NB4 (cell line): ENCODE data around the gene SIX3.

Experiments
- DNase-seq: peaks from one replicate; pipeline ENCODE4 v3.0.0; 2010; ENCODE audit warnings: low read depth
- H3K4me3 ChIP-seq: one replicate; pipeline ENCODE4 v1.5.1; 2011; ENCODE audit warnings: mild to moderate bottlenecking, low read depth, low read length, moderate library complexity
- CTCF ChIP-seq: IDR thresholded peaks from one replicate; pipeline ENCODE4 v1.5.1; 2012; ENCODE audit warnings: low read depth, low read length
- MAX ChIP-seq: IDR thresholded peaks from 2 replicates; pipeline ENCODE4 v1.6.1; 2011; ENCODE audit warnings: low read depth, low read length
- MYC ChIP-seq: IDR thresholded peaks from 2 replicates; pipeline ENCODE4 v1.6.1; 2011; ENCODE audit warnings: low read depth, low read length
- POLR2A ChIP-seq: IDR thresholded peaks from 2 replicates; pipeline ENCODE4 v1.6.1; 2011; ENCODE audit warnings: mild to moderate bottlenecking; ENCODE audit not compliant: insufficient read length; ENCODE audit errors: extremely low read depth

Gene SIX3

GRCh38 chr2:44970846-44971450 lies 29.4 kb downstream of the SIX3 start:
- TF ChIP-seq MYC (no peak), POLR2A (no peak), CTCF (no peak), MAX (no peak)
- no peak for DNase-seq

GRCh38 chr2:44972771-44973535 lies 31.5 kb downstream of the SIX3 start:
- no peak for DNase-seq
- TF ChIP-seq MAX (no peak), CTCF (no peak), POLR2A (no peak), MYC (no peak)
- peak overlapping the region; percentile 4 for H3K4me3 ChIP-seq

More at GRCh38 chr2:44970846-44971450, 29.4 kb downstream of the SIX3 start:
- H3K4me3 ChIP-seq = no peak overlapping the region

- TF ChIP-seq MYC (no peak), MAX (no peak), CTCF (peak; percentile 87)
- H3K4me3 ChIP-seq = no peak overlapping the region
- peak; percentile 77 for DNase-seq
Measured at GRCh38 chr2:44974064-44974715, 32.7 kb downstream of the SIX3 start.

- no peak overlapping the region for H3K4me3 ChIP-seq
- DNase-seq = no peak
- no peak for TF ChIP-seq CTCF
- TF ChIP-seq MYC = no peak
- TF ChIP-seq POLR2A = no peak
- TF ChIP-seq MAX = no peak
Measured at GRCh38 chr2:44975571-44976450, 34.3 kb downstream of the SIX3 start.

GRCh38 chr2:44979581-44979980 lies 38.1 kb downstream of the SIX3 start:
- TF ChIP-seq POLR2A = no peak
- no peak for TF ChIP-seq CTCF
- TF ChIP-seq MAX = no peak
- TF ChIP-seq MYC = no peak
- no peak overlapping the region for H3K4me3 ChIP-seq
- DNase-seq = no peak
